Keratinocyte (primary cell): ENCODE data around the gene AJAP1. TPM values are rescaled to one million over a fixed set of nuclear protein-coding genes. Genes with fewer than 3 reads are reported as not detected.

Experiments
- DNase-seq: peaks from one replicate; pipeline ENCODE4 v3.0.0-alpha.2; 2011; ENCODE audit warnings: low read depth, missing footprints, low spot score
- FAIRE-seq: peaks from 2 replicates; lab custom pipeline; 2011; peaks lifted over from hg19 to GRCh38; lab: Jason Lieb, UNC
- H2AFZ ChIP-seq: 2 replicates; pipeline ENCODE4 v1.6.0; 2012; ENCODE audit warnings: low read length, control low read depth, inconsistent platforms; ENCODE audit not compliant: control insufficient read depth
- H3K27ac ChIP-seq: 2 replicates; pipeline ENCODE4 v1.5.1; 2011; ENCODE audit warnings: low read length; ENCODE audit not compliant: control insufficient read depth, insufficient read depth
- H3K27me3 ChIP-seq: 3 replicates; pipeline ENCODE4 v1.6.0; 2011; ENCODE audit warnings: low read length; ENCODE audit not compliant: control insufficient read depth, insufficient read depth; ENCODE audit errors: extremely low read depth
- H3K36me3 ChIP-seq, 2 experiments: 2 replicates in 1 of 2; 3 replicates in 1 of 2; pipeline ENCODE4 v1.5.1; 2011; ENCODE audit warnings: low read length in 2 of 2, mild to moderate bottlenecking in 1 of 2; ENCODE audit not compliant: control insufficient read depth in 2 of 2, insufficient read depth in 2 of 2; ENCODE audit errors: extremely low read depth in 1 of 2
- H3K4me1 ChIP-seq: 3 replicates; pipeline ENCODE4 v1.5.1; 2011; ENCODE audit warnings: low read length; ENCODE audit not compliant: control insufficient read depth, insufficient read depth; ENCODE audit errors: extremely low read depth
- H3K4me2 ChIP-seq: 3 replicates; pipeline ENCODE4 v1.6.0; 2011; ENCODE audit warnings: low read depth, low read length; ENCODE audit not compliant: control insufficient read depth, insufficient read depth; ENCODE audit errors: extremely low read depth
- H3K4me3 ChIP-seq, 3 experiments: fragments of 200-600 bp in 1 of 3; sonication (generic) in 1 of 3; 2 replicates in 2 of 3; 3 replicates in 1 of 3; pipeline ENCODE4 v1.5.1; 2011 to 2016; ENCODE audit warnings: low read length in 3 of 3, mild to moderate bottlenecking in 3 of 3, control low read depth in 2 of 3, inconsistent platforms in 1 of 3, low read depth in 1 of 3, mixed read lengths in 1 of 3, mixed run types in 1 of 3, moderate library complexity in 1 of 3; ENCODE audit not compliant: control insufficient read depth in 2 of 3, insufficient read depth in 2 of 3; ENCODE audit errors: extremely low read depth in 1 of 3
- H3K79me2 ChIP-seq: 2 replicates; pipeline ENCODE4 v1.6.0; 2012; ENCODE audit warnings: low read length; ENCODE audit not compliant: control insufficient read depth, insufficient read depth
- H3K9ac ChIP-seq: 3 replicates; pipeline ENCODE4 v1.6.0; 2011; ENCODE audit warnings: low read length; ENCODE audit not compliant: control insufficient read depth, insufficient read depth; ENCODE audit errors: extremely low read depth
- H3K9me1 ChIP-seq: 3 replicates; pipeline ENCODE4 v1.6.0; 2011; ENCODE audit warnings: low read length; ENCODE audit not compliant: control insufficient read depth, insufficient read depth; ENCODE audit errors: extremely low read depth
- H3K9me3 ChIP-seq: 2 replicates; pipeline ENCODE4 v1.5.1; 2012; ENCODE audit warnings: low read depth, low read length; ENCODE audit not compliant: control insufficient read depth
- H4K20me1 ChIP-seq: 3 replicates; pipeline ENCODE4 v1.6.0; 2011; ENCODE audit warnings: low read length; ENCODE audit not compliant: control insufficient read depth, insufficient read depth; ENCODE audit errors: extremely low read depth
- EZH2 ChIP-seq: IDR thresholded peaks from one replicate; pipeline ENCODE4 v1.6.1; 2012; ENCODE audit warnings: inconsistent platforms, mild to moderate bottlenecking, low read length, moderate library complexity
- dilution Hi-C: fragments of 300-500 bp; cut with MboI; formaldehyde crosslinking; loops from one replicate; pipeline ENCODE4 v1.7.0; 2020; ENCODE audit warnings: low sequenced_read_pairs; ENCODE audit not compliant: extremely low pct_ligation_motif_present
- polyA plus RNA-seq, 5 experiments: library from polyadenylated mRNA; depleted of rRNA in 3 of 5; stranded (reverse) in 3 of 5; stranded (forward) in 1 of 5; unstranded in 1 of 5; fragments of >200 nt; gene quantifications; 1 replicate in 1 of 5; 2 replicates in 3 of 5; 3 replicates in 1 of 5; pipeline versions ENCODE4 v1.2.1 to v1.2.3, GENCODE V29; 2011 to 2012; ENCODE audit warnings: missing spikeins in 2 of 5, low read depth in 1 of 5, low replicate concordance in 1 of 5
- TF ChIP-seq, protein P1 (sequence below), 3 experiments: IDR thresholded peaks in 1 of 3; conservative IDR thresholded peaks in 1 of 3; optimal IDR thresholded peaks in 1 of 3; 2 replicates in 2 of 3; 3 replicates in 1 of 3; pipeline versions ENCODE3 to v1.5.1; 2011; ENCODE audit warnings: low read length in 3 of 3, mild to moderate bottlenecking in 3 of 3, moderate library complexity in 2 of 3, control low read depth in 1 of 3, inconsistent platforms in 1 of 3; ENCODE audit not compliant: insufficient read depth in 2 of 3; ENCODE audit errors: extremely low read depth in 1 of 3

Gene AJAP1
- polyA plus RNA-seq, 1 donor (not counting 4 experiments of a cell fraction or from before 2014, with no cell fraction given), result 2.2 TPM

DNA sequence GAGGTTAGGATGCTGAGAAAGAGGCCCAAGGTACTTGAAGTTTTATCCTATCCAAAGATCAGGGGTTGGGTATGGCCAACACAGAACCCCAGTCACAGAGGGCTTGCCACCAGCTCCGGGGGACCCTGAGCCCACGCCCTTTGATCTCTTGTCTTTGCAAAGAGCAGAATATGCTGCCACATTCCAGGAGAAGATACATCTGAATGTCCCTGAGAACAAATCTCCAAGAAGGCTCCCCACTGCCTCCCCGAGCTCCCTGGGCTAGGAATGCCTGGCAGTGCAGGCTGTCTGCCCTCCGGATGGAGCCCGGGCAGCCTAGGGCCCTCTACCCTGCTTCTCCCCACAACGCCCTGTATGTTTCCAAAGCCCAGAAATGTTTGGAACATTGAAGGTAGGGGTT, 49.2 kb downstream of the AJAP1 start:
- Histone ChIP-seq H3K4me2 (peak overlapping the region; percentile 66), H3K27me3 (no peaks in the 10 kb centered on the region), H2AFZ (no peak overlapping the region), H3K79me2 (peaks cover 2% of the 10 kb centered on the region), H3K9ac (peak overlapping the region; percentile 65), H3K4me1 (peaks cover 17% of the 10 kb centered on the region), H3K36me3 (no peaks in the 10 kb centered on the region), H3K27ac (peak overlapping the region; percentile 82), H3K4me3 (peak overlapping the region in 1 of 3 experiments; percentile 47), H3K9me1 (no peaks in the 10 kb centered on the region), H3K9me3 (no peaks in the 10 kb centered on the region), H4K20me1 (no peaks in the 10 kb centered on the region)
- TF ChIP-seq, protein P1, sequence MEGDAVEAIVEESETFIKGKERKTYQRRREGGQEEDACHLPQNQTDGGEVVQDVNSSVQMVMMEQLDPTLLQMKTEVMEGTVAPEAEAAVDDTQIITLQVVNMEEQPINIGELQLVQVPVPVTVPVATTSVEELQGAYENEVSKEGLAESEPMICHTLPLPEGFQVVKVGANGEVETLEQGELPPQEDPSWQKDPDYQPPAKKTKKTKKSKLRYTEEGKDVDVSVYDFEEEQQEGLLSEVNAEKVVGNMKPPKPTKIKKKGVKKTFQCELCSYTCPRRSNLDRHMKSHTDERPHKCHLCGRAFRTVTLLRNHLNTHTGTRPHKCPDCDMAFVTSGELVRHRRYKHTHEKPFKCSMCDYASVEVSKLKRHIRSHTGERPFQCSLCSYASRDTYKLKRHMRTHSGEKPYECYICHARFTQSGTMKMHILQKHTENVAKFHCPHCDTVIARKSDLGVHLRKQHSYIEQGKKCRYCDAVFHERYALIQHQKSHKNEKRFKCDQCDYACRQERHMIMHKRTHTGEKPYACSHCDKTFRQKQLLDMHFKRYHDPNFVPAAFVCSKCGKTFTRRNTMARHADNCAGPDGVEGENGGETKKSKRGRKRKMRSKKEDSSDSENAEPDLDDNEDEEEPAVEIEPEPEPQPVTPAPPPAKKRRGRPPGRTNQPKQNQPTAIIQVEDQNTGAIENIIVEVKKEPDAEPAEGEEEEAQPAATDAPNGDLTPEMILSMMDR (optimal IDR thresholded peaks at IDR 0.05 in 1 of 3, IDR thresholded peaks at IDR 0.05 in 1 of 3, conservative IDR thresholded peaks at IDR 0.05 in 1 of 3; ENCODE audit: extremely low read depth in 1 of 3, insufficient read depth in 2 of 3, low read length in 3 of 3), result no peak
- no peak for TF ChIP-seq EZH2
- no peak for DNase-seq
- dilution Hi-C loops, result no loop called here
- no peak for FAIRE-seq

GRCh38 chr1:4708840-4709507, 54.6 kb downstream of the AJAP1 start:
- FAIRE-seq (no peak), DNase-seq (no peak)
- no peak for TF ChIP-seq EZH2
- TF ChIP-seq, protein P1 (optimal IDR thresholded peaks at IDR 0.05 in 1 of 3, IDR thresholded peaks at IDR 0.05 in 1 of 3, conservative IDR thresholded peaks at IDR 0.05 in 1 of 3; ENCODE audit: extremely low read depth in 1 of 3, insufficient read depth in 2 of 3, low read length in 3 of 3), result no peak
- no peaks in the 10 kb centered on the region for H4K20me1 ChIP-seq
- no peaks in the 10 kb centered on the region for H3K9me1 ChIP-seq
- H3K27me3 ChIP-seq, result no peaks in the 10 kb centered on the region
- H3K9me3 ChIP-seq, result no peaks in the 10 kb centered on the region
- no peak overlapping the region for H2AFZ ChIP-seq
- peaks cover 0 to 3% of the 10 kb centered on the region in 2 experiments for H3K36me3 ChIP-seq
- no peak overlapping the region for H3K4me2 ChIP-seq
- no peak overlapping the region for H3K27ac ChIP-seq
- H3K9ac ChIP-seq, result no peak overlapping the region
- peaks cover 8% of the 10 kb centered on the region for H3K4me1 ChIP-seq
- no peak overlapping the region for H3K4me3 ChIP-seq
- H3K79me2 ChIP-seq, result peaks cover 2% of the 10 kb centered on the region
- dilution Hi-C loops, result no loop called here
